ENCODE measurements around the gene IMP4. TPM values are rescaled to one million over a fixed set of nuclear protein-coding genes. Genes with fewer than 3 reads are reported as not detected.

Gene IMP4
- total and polyA plus RNA-seq, 2 donors (not counting 1 experiment from before 2014, with no cell fraction given): 102 to 164 TPM

GRCh38 chr2:130300258-130300969, 42.3 kb upstream of the IMP4 start:
- Histone ChIP-seq H3K9me3 (ENCODE audit: control extremely low read depth in 1 of 3, control insufficient read depth in 2 of 3, insufficient read depth in 1 of 3, low read length in 2 of 3) (no peaks in the 10 kb centered on the region), H3K4me1 (ENCODE audit: control insufficient read depth in 2 of 2, insufficient read depth in 2 of 2, low read length in 2 of 2) (no peaks in the 10 kb centered on the region), H3K36me3 (replicated peaks in 1 of 2; ENCODE audit: control extremely low read depth in 1 of 2, control insufficient read depth in 1 of 2, extremely low read depth in 1 of 2, insufficient read depth in 2 of 2, low read length in 1 of 2) (no peaks in the 10 kb centered on the region), H4K20me1 (ENCODE audit: control insufficient read depth, insufficient read depth, low read length, poor library complexity, severe bottlenecking) (no peaks in the 10 kb centered on the region), H3K9ac (ENCODE audit: low read length) (no peak overlapping the region), H2AFZ (ENCODE audit: insufficient read depth, low read depth, low read length, poor library complexity, severe bottlenecking) (no peak overlapping the region), H3K27ac (ENCODE audit: low read length in 2 of 2) (no peak overlapping the region), H3K4me3 (ENCODE audit: control extremely low read depth in 1 of 5, extremely low read depth in 1 of 5, insufficient read depth in 1 of 5, low read depth in 2 of 5, low read length in 4 of 5) (no peak overlapping the region), H3K79me2 (ENCODE audit: control insufficient read depth, insufficient read depth, low read length) (no peaks in the 10 kb centered on the region), H3K27me3 (replicated peaks in 1 of 4; ENCODE audit: control extremely low read depth in 1 of 4, control insufficient read depth in 3 of 4, insufficient read depth in 4 of 4, low read length in 3 of 4) (peaks cover 0 to 10% (median 3%) of the 10 kb centered on the region in 4 experiments), H3K4me2 (replicated peaks; ENCODE audit: low read depth, low read length, poor library complexity, severe bottlenecking) (no peak overlapping the region)
- no peak overlapping the region for H3K4me3 Mint-ChIP-seq
- no peak overlapping the region for H3K27ac Mint-ChIP-seq
- WGBS (ENCODE audit: insufficient coverage): 79% methylated on average over 20 of the region's 22 CpGs
- TF ChIP-seq CTCF (IDR thresholded peaks at IDR 0.05) (no peak), EZH2 (IDR thresholded peaks at IDR 0.05; ENCODE audit: borderline replicate concordance, insufficient read depth, low read depth, low read length, poor library complexity, severe bottlenecking) (no peak)
- intact Hi-C loops (cut with micrococcal nuclease): no loop called here
- H3K9me3 Mint-ChIP-seq (ENCODE audit: insufficient read depth): no peaks in the 10 kb centered on the region
- DNase-seq (no peak), ATAC-seq (ENCODE audit: low read depth) (no peak)
- POLR2A ChIA-PET: no interaction called here
- CTCF ChIA-PET: no interaction called here
- H3K4me1 Mint-ChIP-seq: no peaks in the 10 kb centered on the region
- peaks cover 32% of the 10 kb centered on the region for H3K27me3 Mint-ChIP-seq

- POLR2A ChIA-PET: no interaction called here
- CTCF ChIA-PET: no interaction called here
- TF ChIP-seq CTCF (IDR thresholded peaks at IDR 0.05) (no peak), EZH2 (IDR thresholded peaks at IDR 0.05; ENCODE audit: borderline replicate concordance, insufficient read depth, low read depth, low read length, poor library complexity, severe bottlenecking) (no peak)
- no peak overlapping the region for H3K4me2 ChIP-seq (replicated peaks; ENCODE audit: low read depth, low read length, poor library complexity, severe bottlenecking)
- no peaks in the 10 kb centered on the region for H4K20me1 ChIP-seq (ENCODE audit: control insufficient read depth, insufficient read depth, low read length, poor library complexity, severe bottlenecking)
- intact Hi-C loops (cut with micrococcal nuclease): no loop called here
- Mint-ChIP-seq H3K27ac (no peak overlapping the region), H3K4me3 (no peak overlapping the region), H3K4me1 (no peaks in the 10 kb centered on the region), H3K27me3 (peaks cover 28% of the 10 kb centered on the region), H3K9me3 (ENCODE audit: insufficient read depth) (no peaks in the 10 kb centered on the region)
- ATAC-seq (ENCODE audit: low read depth) (no peak), DNase-seq (no peak)
- no peak overlapping the region for H3K27ac ChIP-seq (ENCODE audit: low read length in 2 of 2)
- H2AFZ ChIP-seq (ENCODE audit: insufficient read depth, low read depth, low read length, poor library complexity, severe bottlenecking): no peak overlapping the region
- WGBS (ENCODE audit: insufficient coverage): 95% methylated on average over 13 of the region's 13 CpGs
- H3K4me3 ChIP-seq (ENCODE audit: control extremely low read depth in 1 of 5, extremely low read depth in 1 of 5, insufficient read depth in 1 of 5, low read depth in 2 of 5, low read length in 4 of 5): no peak overlapping the region
- peaks cover 0 to 10% (median 2%) of the 10 kb centered on the region in 4 experiments for H3K27me3 ChIP-seq (replicated peaks in 1 of 4; ENCODE audit: control extremely low read depth in 1 of 4, control insufficient read depth in 3 of 4, insufficient read depth in 4 of 4, low read length in 3 of 4)
- H3K4me1 ChIP-seq (ENCODE audit: control insufficient read depth in 2 of 2, insufficient read depth in 2 of 2, low read length in 2 of 2): no peaks in the 10 kb centered on the region
- H3K9ac ChIP-seq (ENCODE audit: low read length): no peak overlapping the region
- H3K9me3 ChIP-seq (ENCODE audit: control extremely low read depth in 1 of 3, control insufficient read depth in 2 of 3, insufficient read depth in 1 of 3, low read length in 2 of 3): no peaks in the 10 kb centered on the region
- no peaks in the 10 kb centered on the region for H3K36me3 ChIP-seq (replicated peaks in 1 of 2; ENCODE audit: control extremely low read depth in 1 of 2, control insufficient read depth in 1 of 2, extremely low read depth in 1 of 2, insufficient read depth in 2 of 2, low read length in 1 of 2)
- H3K79me2 ChIP-seq (ENCODE audit: control insufficient read depth, insufficient read depth, low read length): no peaks in the 10 kb centered on the region
These were observed 41.7 kb upstream of the IMP4 start for GRCh38 chr2:130300970-130301348.

All from B cell (primary cell).